Heart left ventricle (tissue), 16 donors: Measurements from ENCODE around the gene CCDC117. TPM values are rescaled to one million over a fixed set of nuclear protein-coding genes. Genes with fewer than 3 reads are reported as not detected.

Experiments
- ATAC-seq, 4 donors: fragments of 200-7000 bp; cut with Tn5 transposase; one replicate each; pipeline ENCODE4 v1.9.1; 2020 to 2022; ENCODE audit warnings: moderate library complexity in 4 of 4, mild to moderate bottlenecking in 3 of 4, moderate number of reproducible peaks in 1 of 4
- DNase-seq, 5 donors: peaks; one replicate each; pipeline ENCODE4 v3.0.0-alpha.2; 2020
- H3K27ac ChIP-seq, 12 donors: fragments of 200-600 bp; sonication (generic) in 4 of 12; one replicate each; pipeline versions ENCODE4 v1.5.0 to v1.8.0; 2016 to 2022; ENCODE audit warnings: mild to moderate bottlenecking in 2 of 12
- H3K27me3 ChIP-seq, 9 donors: fragments of 200-600 bp; sonication (generic) in 2 of 9; one replicate each; pipeline versions ENCODE4 v1.5.1 to v1.8.0; 2016 to 2022; ENCODE audit warnings: mild to moderate bottlenecking in 3 of 9
- H3K36me3 ChIP-seq, 9 donors: fragments of 200-600 bp; sonication (generic) in 2 of 9; one replicate each; pipeline versions ENCODE4 v1.5.0 to v1.8.0; 2018 to 2022; ENCODE audit warnings: mild to moderate bottlenecking in 2 of 9
- H3K4me1 ChIP-seq, 12 donors: fragments of 200-600 bp; sonication (generic) in 4 of 12; one replicate each; pipeline versions ENCODE4 v1.5.0 to v1.8.0; 2016 to 2022; ENCODE audit warnings: mild to moderate bottlenecking in 3 of 12
- H3K4me3 ChIP-seq, 12 donors: fragments of 200-600 bp; sonication (generic) in 4 of 12; one replicate each; pipeline versions ENCODE4 v1.5.0 to v1.8.0; 2017 to 2022; ENCODE audit warnings: mild to moderate bottlenecking in 9 of 12, moderate library complexity in 4 of 12
- H3K9me3 ChIP-seq, 12 donors: fragments of 200-600 bp; sonication (generic) in 4 of 12; one replicate each; pipeline versions ENCODE4 v1.5.0 to v1.8.0; 2016 to 2022; ENCODE audit warnings: mild to moderate bottlenecking in 1 of 12
- POLR2A ChIP-seq, 2 donors: fragments of 450-650 bp; IDR thresholded peaks; one replicate each; pipeline ENCODE4 v1.6.1; 2017; ENCODE audit warnings: antibody characterized with exemption in 2 of 2, mild to moderate bottlenecking in 2 of 2, moderate library complexity in 2 of 2
- WGBS, 4 donors: extraction: QIAGEN DNeasy Blood & Tissue Kit in 2 of 4; methylation state at CpG; one replicate each; pipeline versions ENCODE4 v1.1.5 to v1.1.7; 2013 to 2018; 5-methylcytosine and 5-hydroxymethylcytosine counted together
- intact Hi-C, 10 donors: fragments of 100-400 bp; cut with DNase I; formaldehyde crosslinking; loops; one replicate each; pipeline versions ENCODE4 v1.11.1 to v1.14.2; 2022
- polyA plus RNA-seq, 2 donors: library from polyadenylated mRNA; stranded (reverse); fragments of 200-250 nt; gene quantifications; one replicate each; pipeline ENCODE4 v1.2.3, GENCODE V29; 2013
- total RNA-seq, 9 donors: library from RNA; depleted of rRNA in 2 of 9; stranded (reverse); fragments of >200 nt in 2 of 9; fragmentation: NEBNext Ultra II Directional in 3 of 9; extraction: Animal tissue kit (Norgen Biotek cat#: 25700) in 3 of 9; gene quantifications; one replicate each; pipeline versions ENCODE4 v1.1.0 to v1.2.4, GENCODE V29; 2016 to 2023
- TF ChIP-seq, protein P1 (sequence below), 12 donors: fragments of 200-600 bp; sonication (generic) in 4 of 12; IDR thresholded peaks; one replicate each; pipeline versions ENCODE4 v1.5.0 to v1.8.0; 2018 to 2022; ENCODE audit warnings: antibody characterized with exemption in 12 of 12, mild to moderate bottlenecking in 5 of 12
- donor health status: ischemic (EF 13 %, LVEDD 7.1; RV severe dilation, severe dysfunction).
- donor health status: healthy with polysubstance abuse.
- donor health status: DM: no; HTN: yes; CAD: no.
- donor health status: DM: no; HTN: no; CAD: no.
- donor health status: ischemic (EF 25% LVEDD 6.9; RV normal size, moderate dysfunction).
- donor health status: ischemic (EF 25% LVEDD 5.7; RV mildly dilated, moderate dysfunction).
- donor health status: healthy.
- donor health status: DM: yes; HTN: yes; CAD: no.
- donor health status: ischemic (EF 35%, LVEDD 5.7; RV mildly dilated, moderate dysfunction).
- donor health status: nonischemic (EF 11% LVEDD 7.7; RV severe dilation, severe dysfunction).
- donor health status: DM: yes; HTN: yes; CAD: no.
- donor health status: PGD.
- donor health status: ischemic (EF 29% LVEDD 5.4; RV normal size, mild dysfunction).
- donor health status: nonischemic (EF 23%, LVEDD 6.1; RV moderate dilation, normal function).

Gene CCDC117
- total and polyA plus RNA-seq, 11 donors = 6.9 to 16.6 (median 13.3) TPM

DNA sequence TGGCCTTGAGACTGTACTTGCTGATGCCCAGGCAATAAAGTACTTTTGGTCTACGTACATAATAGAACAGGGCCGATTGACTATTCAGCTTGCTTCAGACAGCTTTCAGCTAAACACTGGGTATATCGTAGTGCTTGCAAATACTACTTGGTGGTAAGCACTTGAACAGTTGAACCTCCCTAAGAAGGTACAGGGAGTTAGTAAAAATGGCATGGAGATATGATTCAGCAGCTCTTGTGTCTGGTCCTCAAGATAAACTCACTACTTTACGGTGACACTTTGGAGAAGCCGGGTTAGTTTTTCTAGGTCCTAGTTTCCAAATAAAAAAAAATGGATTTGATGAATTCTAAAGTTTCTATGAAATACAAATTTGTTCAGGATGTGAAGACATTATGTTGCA lies 7.3 kb downstream of the CCDC117 start:
- Histone ChIP-seq H3K27me3 (no peaks in the 10 kb centered on the region), H3K9me3 (no peaks in the 10 kb centered on the region), H3K4me3 (no peak overlapping the region), H3K36me3 (peaks cover 0 to 93% (median 75%) of the 10 kb centered on the region in 9 donors), H3K4me1 (peaks cover 0 to 25% (median 17%) of the 10 kb centered on the region in 12 donors), H3K27ac (peak overlapping the region in 2 of 12 donors; percentile 2 to 32)
- WGBS, 4 donors = 63 to 74% (median 68%) methylated on average over 5 of the region's 5 CpGs
- ATAC-seq (peak in 2 of 4 donors; percentile 27 to 41), DNase-seq (no peak)
- TF ChIP-seq POLR2A (IDR thresholded peaks at IDR 0.05) = no peak
- TF ChIP-seq, protein P1, sequence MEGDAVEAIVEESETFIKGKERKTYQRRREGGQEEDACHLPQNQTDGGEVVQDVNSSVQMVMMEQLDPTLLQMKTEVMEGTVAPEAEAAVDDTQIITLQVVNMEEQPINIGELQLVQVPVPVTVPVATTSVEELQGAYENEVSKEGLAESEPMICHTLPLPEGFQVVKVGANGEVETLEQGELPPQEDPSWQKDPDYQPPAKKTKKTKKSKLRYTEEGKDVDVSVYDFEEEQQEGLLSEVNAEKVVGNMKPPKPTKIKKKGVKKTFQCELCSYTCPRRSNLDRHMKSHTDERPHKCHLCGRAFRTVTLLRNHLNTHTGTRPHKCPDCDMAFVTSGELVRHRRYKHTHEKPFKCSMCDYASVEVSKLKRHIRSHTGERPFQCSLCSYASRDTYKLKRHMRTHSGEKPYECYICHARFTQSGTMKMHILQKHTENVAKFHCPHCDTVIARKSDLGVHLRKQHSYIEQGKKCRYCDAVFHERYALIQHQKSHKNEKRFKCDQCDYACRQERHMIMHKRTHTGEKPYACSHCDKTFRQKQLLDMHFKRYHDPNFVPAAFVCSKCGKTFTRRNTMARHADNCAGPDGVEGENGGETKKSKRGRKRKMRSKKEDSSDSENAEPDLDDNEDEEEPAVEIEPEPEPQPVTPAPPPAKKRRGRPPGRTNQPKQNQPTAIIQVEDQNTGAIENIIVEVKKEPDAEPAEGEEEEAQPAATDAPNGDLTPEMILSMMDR (IDR thresholded peaks at IDR 0.05) = no peak
- intact Hi-C loops = no loop called here

- WGBS, 4 donors = 89 to 100% (median 98%) methylated on average over 1 of the region's 1 CpG
Observed at GRCh38 chr22:28780296-28780695, 7.8 kb downstream of the CCDC117 start.

DNA sequence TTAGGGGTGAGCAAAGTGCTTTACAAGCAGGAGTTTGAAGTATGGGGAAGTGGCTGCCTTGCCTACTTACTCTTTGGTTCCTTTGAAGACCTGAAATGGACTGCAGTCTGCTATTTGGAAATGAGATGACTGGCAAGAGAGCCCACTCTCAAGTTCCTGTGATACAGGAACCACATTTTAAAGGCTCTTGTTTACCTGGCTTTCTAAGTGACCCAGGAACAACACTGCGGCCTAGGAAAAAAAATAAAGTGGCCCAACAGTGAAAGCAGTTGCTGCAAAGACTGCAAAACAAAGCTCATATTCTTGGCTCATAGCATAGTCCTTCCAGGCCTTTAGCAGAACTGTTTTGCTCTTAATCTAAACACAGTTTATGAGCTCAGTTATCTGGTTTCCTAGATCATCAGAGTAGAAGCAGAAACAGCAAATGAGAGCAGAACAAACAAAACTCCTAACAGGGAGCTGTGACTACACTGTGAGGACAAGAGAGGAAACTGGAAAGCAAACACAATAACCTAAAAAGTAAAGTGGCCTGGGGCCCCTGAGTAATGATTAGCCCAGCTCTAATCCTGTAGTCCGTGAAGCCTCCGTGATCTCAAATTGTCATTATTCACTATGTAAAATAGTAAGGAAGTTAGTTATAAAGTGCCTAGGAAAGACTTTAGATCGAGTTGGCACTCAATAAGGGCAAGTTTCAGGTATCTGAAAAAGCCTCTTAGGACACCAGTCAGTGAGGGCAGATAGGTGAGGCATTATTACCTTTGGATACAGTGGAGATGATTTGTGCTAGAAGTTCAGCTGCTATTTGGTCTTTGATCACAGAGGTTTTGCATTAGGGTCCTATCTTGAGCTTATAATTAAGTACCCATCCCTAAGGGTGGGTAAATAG lies 11.5 kb downstream of the CCDC117 start:
- intact Hi-C loops = no loop called here
- no peak for ATAC-seq
- WGBS, 4 donors = 92 to 95% (median 94%) methylated on average over 4 of the region's 4 CpGs

More at GRCh38 chr22:28780296-28780695, 7.8 kb downstream of the CCDC117 start:
- no peak overlapping the region for H3K4me3 ChIP-seq
- DNase-seq (no peak), ATAC-seq (no peak)
- no peak overlapping the region for H3K27ac ChIP-seq
- intact Hi-C loops = no loop called here
- H3K27me3 ChIP-seq = no peaks in the 10 kb centered on the region
- no peaks in the 10 kb centered on the region for H3K9me3 ChIP-seq
- peaks cover 0 to 22% (median 12%) of the 10 kb centered on the region in 12 donors for H3K4me1 ChIP-seq
- peaks cover 0 to 93% (median 75%) of the 10 kb centered on the region in 9 donors for H3K36me3 ChIP-seq
- TF ChIP-seq, protein P1 (IDR thresholded peaks at IDR 0.05) = no peak
- no peak for TF ChIP-seq POLR2A (IDR thresholded peaks at IDR 0.05)

DNA sequence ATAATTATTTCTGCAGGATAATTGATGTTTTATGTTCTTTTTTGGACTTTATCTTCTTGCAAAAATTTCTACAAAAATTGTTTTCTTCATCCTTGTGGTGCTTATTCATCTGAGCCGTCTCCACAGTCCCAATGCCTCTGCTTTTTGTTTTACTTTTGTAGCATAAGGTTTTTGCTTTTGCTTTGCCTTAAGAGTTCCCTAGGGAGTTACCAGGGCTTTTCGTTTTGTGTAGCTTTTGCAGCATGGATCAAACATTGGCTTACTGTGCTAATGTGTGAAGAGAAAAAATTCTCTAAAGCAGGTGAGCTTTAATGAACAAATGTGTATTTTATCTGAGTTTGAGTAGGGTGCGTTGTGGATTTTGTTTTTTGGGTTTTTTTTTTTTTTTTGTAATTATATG lies 16.1 kb downstream of the CCDC117 start:
- Histone ChIP-seq H3K27ac (no peak overlapping the region), H3K4me3 (no peak overlapping the region), H3K4me1 (peaks cover 0 to 28% (median 1%) of the 10 kb centered on the region in 12 donors), H3K36me3 (peaks cover 0 to 87% (median 77%) of the 10 kb centered on the region in 9 donors), H3K27me3 (no peaks in the 10 kb centered on the region), H3K9me3 (no peaks in the 10 kb centered on the region)
- ATAC-seq (no peak), DNase-seq (no peak)
- intact Hi-C loops = no loop called here
- 53 to 72% (median 60%) methylated on average over 3 of the region's 3 CpGs for WGBS, 4 donors
- TF ChIP-seq, protein P1 (IDR thresholded peaks at IDR 0.05) = no peak
- no peak for TF ChIP-seq POLR2A (IDR thresholded peaks at IDR 0.05)

More for the DNA sequence above, 11.5 kb downstream of the CCDC117 start:
- Histone ChIP-seq H3K27me3 (no peaks in the 10 kb centered on the region), H3K4me3 (no peak overlapping the region), H3K9me3 (no peaks in the 10 kb centered on the region), H3K36me3 (peaks cover 0 to 96% (median 83%) of the 10 kb centered on the region in 9 donors), H3K4me1 (peaks cover 0 to 21% (median 5%) of the 10 kb centered on the region in 12 donors), H3K27ac (peak overlapping the region in 1 of 12 donors; percentile 56)
- no peak for DNase-seq
- TF ChIP-seq, protein P1 (IDR thresholded peaks at IDR 0.05) = no peak
- TF ChIP-seq POLR2A (IDR thresholded peaks at IDR 0.05) = no peak
